SH-SY5Y (cell line): ENCODE measurements around the gene TEX101.

Experiments
- GATA2 ChIP-seq: IDR thresholded peaks from 2 replicates; pipeline ENCODE4 v1.6.1; 2011; ENCODE audit warnings: mild to moderate bottlenecking, low read depth, low read length
- GATA3 ChIP-seq: IDR thresholded peaks from 2 replicates; pipeline ENCODE4 v1.6.1; 2011; ENCODE audit warnings: low read depth, mild to moderate bottlenecking, low read length, moderate library complexity

- TF ChIP-seq GATA3 (no peak), GATA2 (no peak)
Observed at GRCh38 chr19:43467730-43468129, 53.0 kb downstream of the TEX101 start.
